MG63 (cell line): Measurements from ENCODE around the gene ATRN. TPM values are rescaled to one million over a fixed set of nuclear protein-coding genes. Genes with fewer than 3 reads are reported as not detected.
"Not testable (repeated sequence)": the region's sequence is repeated elsewhere in the genome, so short reads cannot be mapped to it uniquely, and the experiment has no call there.

Experiments used
- DNase-seq: peaks from one replicate; pipeline ENCODE4 v3.0.0-alpha.2; 2020
- H3K27me3 ChIP-seq: fragments of 250-450 bp; sonication (Bioruptor Pico); 2 replicates; pipeline ENCODE4 v1.5.1; 2020; ENCODE audit warnings: mild to moderate bottlenecking, moderate library complexity
- H3K36me3 ChIP-seq: fragments of 250-450 bp; sonication (Bioruptor Pico); 2 replicates; pipeline ENCODE4 v1.5.1; 2020; ENCODE audit warnings: mild to moderate bottlenecking, moderate library complexity
- H3K4me3 ChIP-seq: fragments of 250-450 bp; sonication (Bioruptor Pico); 2 replicates; pipeline ENCODE4 v1.5.1; 2020; ENCODE audit warnings: mild to moderate bottlenecking, moderate library complexity
- H3K9me3 ChIP-seq: fragments of 250-450 bp; sonication (Bioruptor Pico); 2 replicates; pipeline ENCODE4 v1.5.1; 2020; ENCODE audit warnings: mild to moderate bottlenecking, moderate library complexity
- total RNA-seq: library from RNA; depleted of rRNA; stranded (reverse); fragments of >200 nt; shearing (Covaris generic); gene quantifications from 2 replicates; pipeline ENCODE4 v1.2.3, GENCODE V29; 2014; ENCODE audit warnings: low replicate concordance

ATRN gene
- total RNA-seq, 1 experiment from 2014 or later: 7.1 TPM

DNA sequence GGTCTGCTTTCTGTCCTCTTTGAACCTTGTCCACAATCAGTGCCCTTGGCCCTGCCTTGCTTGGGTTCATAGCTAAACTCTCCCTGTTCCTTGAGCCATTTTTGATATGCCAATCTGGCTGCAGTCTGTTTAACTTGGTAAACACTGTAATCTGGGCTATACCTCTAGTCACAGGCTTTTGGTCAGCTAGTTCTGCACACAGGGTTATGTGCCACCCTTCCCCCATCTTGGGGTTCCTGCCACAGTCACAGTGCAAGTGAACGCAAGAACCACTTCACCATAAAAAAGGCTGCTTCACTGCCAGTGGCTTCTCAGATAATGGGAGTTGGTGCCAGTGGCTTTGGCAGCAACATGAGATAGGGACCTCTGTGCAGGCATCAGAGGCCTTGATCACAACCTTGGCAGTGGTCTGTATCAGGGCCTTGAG is 10.9 kb upstream of the ATRN start:
- H3K9me3 ChIP-seq: no peaks in the 10 kb centered on the region
- no peaks in the 10 kb centered on the region for H3K27me3 ChIP-seq
- no peaks in the 10 kb centered on the region for H3K36me3 ChIP-seq
- DNase-seq: no peak
- H3K4me3 ChIP-seq: no peak overlapping the region

DNA sequence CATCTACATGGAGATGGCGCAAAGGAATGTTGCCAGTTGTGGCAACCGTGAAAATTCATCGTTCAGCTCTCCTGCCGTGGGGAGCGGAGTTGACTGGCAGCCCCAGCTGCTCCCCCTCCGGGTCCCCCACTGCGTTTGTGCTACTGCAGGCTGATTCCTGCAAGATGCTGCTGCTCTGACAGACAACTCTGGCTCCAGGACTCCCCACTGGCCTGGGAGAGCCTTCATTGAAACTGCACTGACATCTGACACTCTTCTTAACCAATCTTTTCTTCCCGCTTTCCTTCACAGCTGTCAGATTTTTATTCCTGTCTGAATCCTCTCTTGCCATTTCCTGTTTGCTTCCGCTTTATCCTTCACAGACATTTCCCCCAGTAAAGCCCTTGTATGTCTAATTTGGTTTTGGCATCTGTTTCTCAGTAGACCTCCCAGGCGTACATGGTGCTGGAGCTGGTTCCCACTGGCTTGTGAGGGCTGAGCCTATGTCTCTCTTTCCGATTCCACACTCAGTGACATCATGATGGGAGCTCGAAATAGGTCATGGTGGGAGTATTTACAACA is 9.5 kb upstream of the ATRN start:
- Histone ChIP-seq H3K27me3 (no peaks in the 10 kb centered on the region), H3K4me3 (no peak overlapping the region), H3K36me3 (no peaks in the 10 kb centered on the region), H3K9me3 (no peaks in the 10 kb centered on the region)
- DNase-seq: no peak

DNA sequence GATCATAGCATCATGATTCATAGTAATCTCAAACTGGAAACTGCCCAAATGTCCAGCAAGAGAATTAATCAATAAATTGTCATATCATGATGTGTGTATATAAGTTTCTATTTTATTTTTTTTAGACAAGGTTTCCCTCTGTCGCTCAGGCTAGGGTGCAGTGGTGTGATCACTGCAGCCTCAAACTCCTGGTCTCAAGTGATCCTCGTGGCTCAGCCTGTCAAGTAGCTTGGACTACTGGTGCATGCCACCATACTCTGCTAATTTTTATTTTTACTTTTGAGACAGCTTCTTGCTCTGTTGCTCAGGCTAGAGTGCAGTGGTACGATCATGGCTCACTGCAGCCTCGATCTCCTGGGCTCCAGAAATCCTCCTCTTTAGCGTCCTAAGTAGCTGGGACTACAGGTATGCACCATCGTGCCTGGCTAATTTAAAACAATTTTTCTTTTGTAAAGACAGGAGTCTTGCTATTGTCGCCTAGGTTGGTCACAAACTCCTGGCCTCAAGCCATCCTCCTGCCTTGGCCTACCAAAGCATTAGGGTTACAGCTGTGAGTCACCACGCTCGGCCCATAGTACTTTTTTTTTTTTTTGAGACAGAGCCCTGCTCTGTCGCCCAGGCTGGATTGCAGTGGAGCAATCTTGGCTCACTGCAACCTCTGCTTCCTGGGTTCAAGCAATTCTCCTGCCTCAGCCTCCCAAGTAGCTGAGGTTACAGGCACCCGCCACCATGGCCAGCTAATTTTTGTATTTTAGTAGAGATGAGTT is 8.7 kb upstream of the ATRN start:
- Histone ChIP-seq H3K27me3 (no peaks in the 10 kb centered on the region), H3K4me3 (no peak overlapping the region), H3K36me3 (no peaks in the 10 kb centered on the region), H3K9me3 (no peaks in the 10 kb centered on the region)
- DNase-seq: no peak

DNA sequence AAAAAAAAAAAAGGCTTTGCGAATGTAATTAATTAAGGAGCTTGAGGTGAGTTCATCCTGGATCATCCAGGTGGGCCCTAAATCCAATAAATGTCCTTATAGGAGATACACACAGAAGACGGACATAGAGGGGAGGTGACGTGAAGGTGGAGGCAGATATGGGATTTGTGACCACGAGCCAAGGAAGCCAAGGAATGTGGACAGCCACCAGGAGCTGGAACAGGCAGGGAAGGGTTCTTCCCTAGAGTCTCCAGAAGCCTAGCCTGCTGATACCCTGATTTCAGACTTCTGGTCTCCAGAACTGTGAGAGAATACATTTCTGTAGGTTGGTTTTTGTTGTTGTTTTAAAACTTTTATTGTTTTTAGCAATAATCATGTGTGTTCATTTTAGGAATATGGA is 6.7 kb upstream of the ATRN start:
- Histone ChIP-seq H3K27me3 (no peaks in the 10 kb centered on the region), H3K9me3 (no peaks in the 10 kb centered on the region), H3K36me3 (no peaks in the 10 kb centered on the region), H3K4me3 (no peak overlapping the region)
- DNase-seq: no peak

DNA sequence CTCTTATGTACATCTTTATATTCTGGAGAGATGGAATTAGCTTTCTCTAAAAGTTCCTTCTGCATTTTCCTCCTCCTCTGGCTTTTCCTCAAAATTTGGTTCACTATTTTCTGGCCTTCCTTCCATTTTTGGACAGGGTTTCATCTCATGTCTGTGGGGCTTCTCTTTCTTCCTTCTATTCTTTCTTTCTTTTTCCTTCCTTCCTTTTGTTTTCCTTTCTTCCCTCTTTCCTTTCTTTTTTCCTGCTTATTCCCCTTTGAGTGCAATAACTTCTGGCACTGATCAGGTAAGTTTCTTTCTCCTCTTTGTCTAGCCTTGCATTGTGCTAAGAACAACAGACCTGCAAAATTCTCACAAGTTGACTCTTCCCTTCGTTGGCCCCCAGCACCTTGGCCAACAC is 5.5 kb upstream of the ATRN start:
- no peaks in the 10 kb centered on the region for H3K36me3 ChIP-seq
- H3K4me3 ChIP-seq: no peak overlapping the region
- no peak for DNase-seq
- no peaks in the 10 kb centered on the region for H3K27me3 ChIP-seq
- H3K9me3 ChIP-seq: no peaks in the 10 kb centered on the region

DNA sequence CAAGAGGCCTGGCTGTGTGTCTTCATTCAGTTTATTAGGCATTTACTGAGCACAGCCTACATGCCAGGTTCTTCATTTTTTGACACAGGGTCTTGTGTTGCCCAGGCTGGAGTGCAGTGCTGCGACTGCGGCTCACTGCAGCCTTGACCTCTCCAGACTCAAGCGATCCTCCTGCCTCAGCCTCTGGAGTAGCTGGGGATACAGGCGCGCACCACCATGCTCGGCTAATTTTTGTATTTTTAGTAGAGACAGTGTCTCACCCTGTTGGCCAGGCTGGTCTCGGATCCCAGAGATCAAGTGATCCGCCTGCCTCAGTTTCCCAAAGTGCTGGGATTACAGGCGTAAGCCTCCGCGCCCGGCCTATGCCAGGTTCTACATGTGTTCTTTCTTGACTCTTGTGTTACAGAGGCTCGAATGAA is 601 bp upstream of the ATRN start:
- no peaks in the 10 kb centered on the region for H3K9me3 ChIP-seq
- H3K4me3 ChIP-seq: peak overlapping the region; percentile 75
- no peaks in the 10 kb centered on the region for H3K27me3 ChIP-seq
- no peaks in the 10 kb centered on the region for H3K36me3 ChIP-seq
- DNase-seq: no peak

DNA sequence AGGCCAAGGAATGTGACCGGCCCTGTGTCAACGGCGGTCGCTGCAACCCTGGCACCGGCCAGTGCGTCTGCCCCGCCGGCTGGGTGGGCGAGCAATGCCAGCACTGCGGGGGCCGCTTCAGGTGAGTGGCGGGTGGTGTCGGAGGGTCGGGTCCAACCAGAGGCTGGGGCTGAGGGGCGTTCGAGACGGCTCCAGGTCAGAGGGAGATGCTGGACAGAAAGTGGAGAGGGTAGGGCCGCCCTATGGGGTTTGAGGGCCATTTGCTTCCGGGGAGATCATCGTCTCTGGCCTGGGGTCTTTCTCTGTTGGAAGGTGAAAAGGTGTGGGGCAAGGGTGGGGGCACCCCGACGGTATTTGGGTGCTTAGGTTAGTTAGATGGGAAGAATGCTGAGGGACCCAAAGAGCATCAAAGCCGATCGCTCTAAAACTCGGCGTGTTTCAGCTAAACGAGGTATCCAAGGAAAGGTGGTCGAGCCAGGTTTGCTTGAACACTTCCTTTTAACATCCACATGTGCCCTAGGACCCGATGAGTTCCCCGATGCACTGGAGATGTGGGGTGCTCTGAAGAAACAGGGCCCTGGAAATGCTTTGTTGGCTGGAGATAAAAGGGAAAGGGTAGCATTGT is 691 bp downstream of the ATRN start:
- DNase-seq: no peak
- peak overlapping the region; percentile 75 for H3K4me3 ChIP-seq
- no peaks in the 10 kb centered on the region for H3K36me3 ChIP-seq
- no peaks in the 10 kb centered on the region for H3K9me3 ChIP-seq
- no peaks in the 10 kb centered on the region for H3K27me3 ChIP-seq

DNA sequence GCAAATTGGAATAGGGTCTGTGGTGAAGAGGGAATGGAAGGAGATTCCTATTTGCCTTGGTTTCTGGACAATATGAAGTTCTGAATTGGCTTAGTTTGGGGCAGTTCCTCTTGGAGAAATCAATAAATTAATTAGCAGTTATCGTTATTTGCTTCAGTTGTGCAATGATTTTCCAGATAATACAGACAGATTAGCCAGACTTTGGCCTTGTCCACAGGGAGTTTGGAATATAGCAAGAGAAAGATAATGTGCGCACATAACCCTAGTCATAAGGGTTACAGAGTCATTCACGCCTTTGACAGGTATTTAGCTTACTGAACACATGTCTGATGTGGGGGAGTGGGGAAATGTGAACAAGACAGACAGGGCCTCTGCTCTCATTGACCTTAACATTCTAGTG is 1.3 kb downstream of the ATRN start:
- Histone ChIP-seq H3K36me3 (no peaks in the 10 kb centered on the region), H3K9me3 (no peaks in the 10 kb centered on the region), H3K27me3 (no peaks in the 10 kb centered on the region), H3K4me3 (peak overlapping the region; percentile 75)
- DNase-seq: no peak

DNA sequence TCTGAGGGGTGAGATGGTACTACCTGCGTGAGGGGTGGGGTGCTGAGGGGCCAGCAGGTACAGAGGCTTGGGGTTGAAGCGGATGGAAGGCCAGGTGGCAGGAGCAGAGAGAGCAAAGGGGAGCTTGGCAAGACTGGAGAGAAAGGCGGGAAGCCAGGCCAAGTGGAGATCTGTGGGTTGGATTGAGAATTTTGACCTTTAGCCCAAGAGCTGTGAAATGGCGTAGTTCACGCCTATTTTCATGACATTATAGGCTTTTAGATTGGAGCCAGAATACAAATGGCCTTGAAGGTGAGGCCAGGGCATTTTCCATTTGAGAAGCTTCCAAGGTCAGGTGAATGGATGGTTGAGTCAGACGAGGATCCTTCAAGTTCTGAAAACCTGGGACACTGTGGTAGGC is 2.5 kb downstream of the ATRN start:
- no peak overlapping the region for H3K4me3 ChIP-seq

DNA sequence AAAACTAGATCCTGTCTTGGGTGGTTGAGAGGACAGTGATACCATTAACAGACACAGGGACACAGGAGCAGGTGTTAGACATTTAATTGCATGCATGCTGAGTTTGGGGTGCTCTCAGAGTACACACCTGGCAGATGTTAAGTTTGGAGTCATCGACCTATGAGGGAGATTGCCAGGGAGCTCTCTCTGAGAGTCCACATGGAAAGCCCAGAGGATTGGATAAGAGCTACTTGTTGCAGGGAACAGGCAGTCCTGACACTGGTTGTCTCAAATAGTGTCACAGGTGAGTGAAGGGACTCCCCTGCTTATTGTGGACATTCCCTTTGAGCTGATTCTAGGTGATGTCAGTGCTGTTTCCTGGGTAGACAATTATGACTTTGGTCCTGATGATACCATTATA is 3.1 kb downstream of the ATRN start:
- no peak overlapping the region for H3K4me3 ChIP-seq
- H3K27me3 ChIP-seq: no peaks in the 10 kb centered on the region
- no peak for DNase-seq
- H3K9me3 ChIP-seq: no peaks in the 10 kb centered on the region
- H3K36me3 ChIP-seq: no peaks in the 10 kb centered on the region

More for the DNA sequence above, 2.5 kb downstream of the ATRN start:
- H3K27me3 ChIP-seq: no peaks in the 10 kb centered on the region
- H3K36me3 ChIP-seq: no peaks in the 10 kb centered on the region
- DNase-seq: no peak
- H3K9me3 ChIP-seq: no peaks in the 10 kb centered on the region

DNA sequence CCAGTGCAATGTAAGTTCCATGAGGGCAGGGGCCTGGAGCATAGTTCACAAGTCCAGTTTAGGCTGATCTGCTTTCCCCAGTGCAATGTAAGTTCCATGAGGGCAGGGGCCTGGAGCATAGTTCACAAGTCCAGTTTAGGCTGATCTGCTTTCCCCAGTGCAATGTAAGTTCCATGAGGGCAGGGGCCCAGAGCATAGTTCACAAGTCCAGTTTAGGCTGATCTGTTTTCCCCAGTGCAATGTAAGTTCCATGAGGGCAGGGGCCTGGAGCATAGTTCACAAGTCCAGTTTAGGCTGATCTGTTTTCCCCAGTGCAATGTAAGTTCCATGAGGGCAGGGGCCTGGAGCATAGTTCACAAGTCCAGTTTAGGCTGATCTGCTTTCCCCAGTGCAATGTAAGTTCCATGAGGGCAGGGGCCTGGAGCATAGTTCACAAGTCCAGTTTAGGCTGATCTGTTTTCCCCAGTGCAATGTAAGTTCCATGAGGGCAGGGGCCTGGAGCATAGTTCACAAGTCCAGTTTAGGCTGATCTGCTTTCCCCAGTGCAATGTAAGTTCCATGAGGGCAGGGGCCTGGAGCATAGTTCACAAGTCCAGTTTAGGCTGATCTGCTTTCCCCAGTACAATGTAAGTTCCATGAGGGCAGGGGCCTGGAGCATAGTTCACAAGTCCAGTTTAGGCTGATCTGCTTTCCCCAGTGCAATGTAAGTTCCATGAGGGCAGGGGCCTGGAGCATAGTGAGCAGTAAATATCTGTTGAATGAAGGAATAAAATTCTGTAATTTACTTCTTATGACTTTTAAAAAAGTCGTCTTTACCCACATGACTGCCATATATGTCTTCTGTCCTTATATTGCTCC is 6.4 kb downstream of the ATRN start:
- DNase-seq, H3K27me3 ChIP-seq: not testable (repeated sequence)

DNA sequence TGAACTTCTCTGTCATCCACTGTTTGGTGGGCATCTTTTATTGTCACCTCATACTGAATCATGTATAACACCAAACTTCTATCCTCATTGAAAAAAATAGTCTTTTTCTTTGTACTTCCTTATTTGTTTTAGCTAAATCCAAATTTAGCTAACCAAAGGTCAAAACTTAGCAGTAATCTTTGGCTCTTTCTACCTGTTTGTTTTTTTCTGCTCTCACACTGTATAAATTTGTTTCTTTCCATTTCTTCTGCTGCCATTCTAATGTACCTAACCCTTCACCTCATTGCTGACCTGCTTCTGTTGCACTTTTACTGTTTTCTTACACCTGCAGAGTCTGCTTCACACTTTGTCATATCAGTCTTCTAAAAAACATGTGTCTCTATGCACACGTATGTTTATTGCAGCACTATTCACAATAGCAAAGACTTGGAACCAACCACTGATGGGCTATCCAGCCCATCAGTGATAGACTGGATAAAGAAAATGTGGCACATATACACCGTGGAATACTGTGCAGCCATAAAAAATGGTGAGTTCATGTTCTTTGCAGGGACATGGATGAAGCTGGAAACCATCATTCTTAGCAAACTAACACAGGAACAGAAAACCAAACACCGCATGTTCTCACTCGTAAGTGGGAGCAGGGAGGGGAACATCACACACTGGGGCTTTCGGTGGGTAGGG is 7.2 kb downstream of the ATRN start:
- Histone ChIP-seq H3K9me3 (no peaks in the 10 kb centered on the region), H3K27me3 (no peaks in the 10 kb centered on the region), H3K4me3 (no peak overlapping the region), H3K36me3 (no peaks in the 10 kb centered on the region)
- DNase-seq: no peak

More for the DNA sequence above, 6.4 kb downstream of the ATRN start:
- H3K9me3 ChIP-seq, H3K4me3 ChIP-seq, H3K36me3 ChIP-seq: not testable (repeated sequence)

DNA sequence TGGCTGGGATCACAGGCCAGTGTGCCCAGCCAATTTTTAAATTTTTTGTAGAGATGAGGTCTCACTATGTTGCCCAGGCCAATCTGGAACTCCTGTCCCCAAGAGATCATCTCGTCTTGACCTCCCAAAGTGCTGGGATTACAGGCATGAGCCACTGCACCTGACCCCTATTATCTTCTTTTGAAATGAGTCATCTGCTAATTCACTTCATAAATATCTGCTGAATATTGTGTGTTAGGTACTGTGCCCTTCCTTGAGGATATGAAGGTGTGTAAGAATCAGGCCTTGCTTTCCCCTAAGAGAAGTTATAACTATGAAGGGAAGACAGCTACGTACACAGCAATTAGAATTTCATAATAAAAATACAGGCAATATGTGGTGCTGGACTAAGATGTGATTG is 8.2 kb downstream of the ATRN start:
- H3K36me3 ChIP-seq: no peaks in the 10 kb centered on the region
- no peaks in the 10 kb centered on the region for H3K27me3 ChIP-seq
- no peak for DNase-seq
- H3K9me3 ChIP-seq: no peaks in the 10 kb centered on the region
- no peak overlapping the region for H3K4me3 ChIP-seq

DNA sequence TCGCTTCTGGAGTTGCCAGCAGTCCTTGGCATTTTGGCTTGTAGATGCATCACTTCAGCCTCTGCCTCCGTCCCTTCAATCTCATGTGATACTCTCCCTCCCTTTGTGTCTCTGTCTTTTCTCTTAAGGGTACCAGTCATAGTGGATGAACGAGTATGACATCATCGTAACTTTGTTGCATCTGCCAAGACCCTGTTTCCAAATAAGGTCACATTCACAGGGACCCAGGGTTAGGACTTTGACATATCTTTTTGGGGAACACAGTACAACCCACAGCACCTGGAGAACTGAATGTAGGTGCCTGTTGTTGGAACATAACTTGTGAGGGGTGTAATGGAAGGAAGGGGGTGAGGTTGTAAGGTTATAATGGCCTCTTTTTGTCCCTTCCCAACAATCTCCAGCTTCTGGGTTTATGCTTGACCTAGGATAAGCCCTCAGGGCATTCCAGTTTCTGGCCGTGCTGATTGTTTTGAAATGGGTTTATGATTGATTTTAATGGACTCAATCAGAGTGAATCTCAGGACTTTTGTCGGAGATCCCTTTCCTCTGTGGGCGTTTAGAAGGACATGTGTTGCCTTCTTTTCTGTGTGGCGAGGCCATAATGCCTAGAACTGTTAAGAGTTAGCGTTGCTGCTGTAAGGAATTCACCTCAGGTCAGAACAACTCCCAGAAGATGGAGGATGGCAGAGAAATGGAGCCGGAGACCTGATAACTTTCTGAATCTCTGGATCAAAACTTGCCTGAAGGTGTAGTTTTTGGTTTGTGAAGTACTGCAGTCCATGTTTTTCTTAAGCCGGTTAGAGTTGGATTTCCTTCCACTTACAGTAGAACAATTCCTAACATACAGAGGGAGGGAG is 9.2 kb downstream of the ATRN start:
- no peaks in the 10 kb centered on the region for H3K9me3 ChIP-seq
- no peaks in the 10 kb centered on the region for H3K27me3 ChIP-seq
- no peaks in the 10 kb centered on the region for H3K36me3 ChIP-seq
- H3K4me3 ChIP-seq: no peak overlapping the region
- DNase-seq: no peak

DNA sequence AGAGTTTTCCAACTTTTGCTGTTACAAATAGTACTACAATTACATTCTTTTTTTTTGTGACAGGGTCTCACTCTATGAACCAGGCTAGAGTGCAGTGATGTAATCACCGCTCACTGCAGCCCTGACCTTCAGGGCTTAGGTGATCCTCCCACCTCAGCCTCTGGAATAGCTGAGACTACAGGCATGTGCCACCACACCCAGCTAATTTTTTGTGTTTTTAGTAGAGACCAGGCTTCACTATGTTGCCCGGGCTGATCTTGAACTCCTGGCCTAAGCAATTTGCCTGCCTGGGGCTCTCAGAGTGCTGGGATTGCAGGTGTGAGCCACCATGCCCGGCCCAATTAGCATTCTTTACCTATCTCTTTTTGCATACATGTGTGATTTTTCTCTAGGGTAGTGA is 12.5 kb downstream of the ATRN start:
- no peak for DNase-seq
- peaks cover 10% of the 10 kb centered on the region for H3K9me3 ChIP-seq
- H3K36me3 ChIP-seq: no peaks in the 10 kb centered on the region
- no peak overlapping the region for H3K4me3 ChIP-seq
- H3K27me3 ChIP-seq: no peaks in the 10 kb centered on the region

DNA sequence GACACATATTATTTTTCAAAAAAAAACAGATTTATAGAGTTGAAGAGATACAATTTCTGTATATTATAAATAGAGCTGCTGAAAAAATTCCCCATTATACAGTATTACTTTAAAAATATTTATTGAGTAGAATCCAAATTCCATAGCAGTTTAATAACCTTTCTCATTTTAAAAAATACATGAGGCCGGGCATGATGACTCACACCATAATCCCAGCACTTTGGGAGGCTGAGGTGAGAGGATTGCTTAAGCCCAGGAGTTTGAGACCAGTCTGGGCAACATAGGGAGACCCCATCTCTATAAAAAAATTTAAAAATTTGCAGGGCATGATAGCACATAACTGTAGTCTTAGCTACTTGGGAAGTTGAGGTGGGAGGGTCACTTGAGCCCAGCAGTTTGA is 13.0 kb downstream of the ATRN start:
- Histone ChIP-seq H3K36me3 (no peaks in the 10 kb centered on the region), H3K27me3 (no peaks in the 10 kb centered on the region), H3K9me3 (peaks cover 10% of the 10 kb centered on the region), H3K4me3 (no peak overlapping the region)
- DNase-seq: peak; percentile 30
